PC-3 (cell line): ENCODE data around the gene MAPK8IP2.

Experiments
- EZH2 ChIP-seq: fragments of 300-600 bp; sonication (generic); IDR thresholded peaks from one replicate; pipeline ENCODE4 v1.6.1; 2017; ENCODE audit warnings: antibody characterized with exemption, mild to moderate bottlenecking, low read length; ENCODE audit not compliant: unreplicated experiment
- TF ChIP-seq, protein P1 (sequence below): fragments of 300-600 bp; sonication (generic); conservative IDR thresholded peaks from 2 replicates; pipeline ENCODE4 v1.5.1; 2017; ENCODE audit warnings: antibody characterized with exemption, low read depth, mild to moderate bottlenecking, low read length

DNA sequence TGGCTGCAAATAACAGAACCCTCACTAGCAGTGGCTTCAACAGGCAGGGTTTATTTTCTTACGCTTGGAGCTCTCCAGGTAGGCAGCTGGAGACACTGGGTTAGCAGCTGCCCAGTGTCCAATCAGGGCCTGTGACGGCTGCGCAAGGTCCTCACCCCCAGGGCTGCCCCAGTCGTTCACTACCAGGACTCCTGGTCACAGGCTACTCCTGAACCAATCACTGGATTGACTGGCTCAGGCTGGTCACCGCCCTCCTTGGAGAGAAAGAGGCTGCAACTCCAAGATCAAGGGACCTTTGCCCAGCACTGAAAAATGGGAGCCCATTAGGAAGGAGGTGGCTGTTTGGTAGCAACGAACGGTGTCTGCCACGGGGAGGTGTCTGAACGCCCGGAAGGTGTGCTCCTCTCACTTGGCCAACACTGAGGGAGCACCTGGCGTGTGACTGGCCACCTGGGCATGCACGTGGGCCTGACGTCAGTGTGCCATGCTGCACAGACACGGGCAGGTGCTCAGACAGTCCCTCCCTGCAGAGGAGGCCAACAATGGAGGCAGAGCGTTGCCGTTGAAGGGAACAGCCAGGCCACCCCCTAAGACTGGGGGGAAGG, 22.2 kb downstream of the MAPK8IP2 start:
- TF ChIP-seq, protein P1, sequence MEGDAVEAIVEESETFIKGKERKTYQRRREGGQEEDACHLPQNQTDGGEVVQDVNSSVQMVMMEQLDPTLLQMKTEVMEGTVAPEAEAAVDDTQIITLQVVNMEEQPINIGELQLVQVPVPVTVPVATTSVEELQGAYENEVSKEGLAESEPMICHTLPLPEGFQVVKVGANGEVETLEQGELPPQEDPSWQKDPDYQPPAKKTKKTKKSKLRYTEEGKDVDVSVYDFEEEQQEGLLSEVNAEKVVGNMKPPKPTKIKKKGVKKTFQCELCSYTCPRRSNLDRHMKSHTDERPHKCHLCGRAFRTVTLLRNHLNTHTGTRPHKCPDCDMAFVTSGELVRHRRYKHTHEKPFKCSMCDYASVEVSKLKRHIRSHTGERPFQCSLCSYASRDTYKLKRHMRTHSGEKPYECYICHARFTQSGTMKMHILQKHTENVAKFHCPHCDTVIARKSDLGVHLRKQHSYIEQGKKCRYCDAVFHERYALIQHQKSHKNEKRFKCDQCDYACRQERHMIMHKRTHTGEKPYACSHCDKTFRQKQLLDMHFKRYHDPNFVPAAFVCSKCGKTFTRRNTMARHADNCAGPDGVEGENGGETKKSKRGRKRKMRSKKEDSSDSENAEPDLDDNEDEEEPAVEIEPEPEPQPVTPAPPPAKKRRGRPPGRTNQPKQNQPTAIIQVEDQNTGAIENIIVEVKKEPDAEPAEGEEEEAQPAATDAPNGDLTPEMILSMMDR: no peak
- TF ChIP-seq EZH2: no peak
